GM12875 (cell line): ENCODE results near the gene KCNB1.

ENCODE experiments used
- H3K4me3 ChIP-seq: one replicate; pipeline ENCODE4 v1.5.1; 2011; ENCODE audit warnings: low read depth, low read length, control low read depth
- CTCF ChIP-seq: IDR thresholded peaks from 2 replicates; pipeline ENCODE4 v1.5.1; 2011; ENCODE audit warnings: low read depth, mild to moderate bottlenecking, control low read depth, inconsistent platforms, low read length, moderate library complexity, borderline replicate concordance; ENCODE audit not compliant: insufficient read depth

Gene KCNB1

GRCh38 chr20:49446080-49446479 lies 36.4 kb downstream of the KCNB1 start:
- no peak overlapping the region for H3K4me3 ChIP-seq
- TF ChIP-seq CTCF, result no peak

GRCh38 chr20:49445176-49445575 lies 37.3 kb downstream of the KCNB1 start:
- TF ChIP-seq CTCF, result no peak
- no peak overlapping the region for H3K4me3 ChIP-seq

GRCh38 chr20:49444553-49444990 lies 37.9 kb downstream of the KCNB1 start:
- no peak overlapping the region for H3K4me3 ChIP-seq
- TF ChIP-seq CTCF, result no peak

- no peak for TF ChIP-seq CTCF
- no peak overlapping the region for H3K4me3 ChIP-seq
These were observed 45.4 kb downstream of the KCNB1 start for GRCh38 chr20:49437057-49437456.

GRCh38 chr20:49435639-49436038 lies 46.8 kb downstream of the KCNB1 start:
- TF ChIP-seq CTCF, result no peak
- no peak overlapping the region for H3K4me3 ChIP-seq

GRCh38 chr20:49433333-49433732 lies 49.1 kb downstream of the KCNB1 start:
- H3K4me3 ChIP-seq, result no peak overlapping the region
- TF ChIP-seq CTCF, result no peak

- TF ChIP-seq CTCF, result no peak
- H3K4me3 ChIP-seq, result no peak overlapping the region
These were observed 49.9 kb downstream of the KCNB1 start for GRCh38 chr20:49432550-49432949.
